RWPE2 (cell line): ENCODE results near the gene USP31.

Source experiments
- ATAC-seq: fragments of 200-7000 bp; cut with Tn5 transposase; 3 replicates; pipeline ENCODE4 v1.9.1; 2021; ENCODE audit warnings: low read depth
- DNase-seq: peaks from one replicate; pipeline ENCODE4 v3.0.0-alpha.2; 2020; ENCODE audit warnings: low spot score
- H3K27ac ChIP-seq: fragments of 450-650 bp; 2 replicates; pipeline ENCODE4 v1.5.1; 2017; ENCODE audit warnings: mild to moderate bottlenecking; ENCODE audit not compliant: poor library complexity, severe bottlenecking
- H3K27me3 ChIP-seq: fragments of 250-450 bp; sonication (Bioruptor Pico); 2 replicates; pipeline ENCODE4 v1.5.1; 2021; ENCODE audit warnings: mild to moderate bottlenecking, moderate library complexity; ENCODE audit not compliant: insufficient read depth, poor library complexity, severe bottlenecking
- H3K36me3 ChIP-seq: fragments of 250-450 bp; sonication (Bioruptor Pico); 2 replicates; pipeline ENCODE4 v1.5.1; 2020; ENCODE audit warnings: low read depth, mild to moderate bottlenecking, moderate library complexity
- H3K4me1 ChIP-seq: fragments of 250-450 bp; sonication (Bioruptor Pico); 2 replicates; pipeline ENCODE4 v1.5.1; 2021; ENCODE audit warnings: mild to moderate bottlenecking, moderate library complexity; ENCODE audit not compliant: insufficient read depth, poor library complexity, severe bottlenecking
- H3K4me3 ChIP-seq: fragments of 250-450 bp; sonication (Bioruptor Pico); 2 replicates; pipeline ENCODE4 v1.5.1; 2021; ENCODE audit warnings: mild to moderate bottlenecking, moderate library complexity; ENCODE audit not compliant: severe bottlenecking
- H3K9me3 ChIP-seq: fragments of 250-450 bp; sonication (Bioruptor Pico); 2 replicates; pipeline ENCODE4 v1.5.1; 2021; ENCODE audit warnings: mild to moderate bottlenecking, moderate library complexity; ENCODE audit not compliant: severe bottlenecking
- CTCF ChIP-seq: fragments of 450-650 bp; IDR thresholded peaks from one replicate; pipeline ENCODE4 v1.5.1; 2017; ENCODE audit warnings: mild to moderate bottlenecking, moderate library complexity; ENCODE audit not compliant: poor library complexity, severe bottlenecking

Gene USP31

GRCh38 chr16:23125277-23125676 lies 24.0 kb downstream of the USP31 start:
- Histone ChIP-seq H3K27ac (peak overlapping the region; percentile 46), H3K4me3 (no peak overlapping the region), H3K9me3 (no peaks in the 10 kb centered on the region), H3K27me3 (no peaks in the 10 kb centered on the region), H3K4me1 (peaks cover 52% of the 10 kb centered on the region), H3K36me3 (peaks cover 4% of the 10 kb centered on the region; the same call in 1 of the 2 replicates)
- no peak for TF ChIP-seq CTCF
- no peak for ATAC-seq
- no peak for DNase-seq

GRCh38 chr16:23124315-23124714 lies 24.9 kb downstream of the USP31 start:
- no peaks in the 10 kb centered on the region for H3K9me3 ChIP-seq
- H3K27me3 ChIP-seq, result no peaks in the 10 kb centered on the region
- DNase-seq (no peak), ATAC-seq (peak; percentile 89)
- peaks cover 61% of the 10 kb centered on the region for H3K4me1 ChIP-seq
- peak overlapping the region; percentile 46 for H3K27ac ChIP-seq
- TF ChIP-seq CTCF, result no peak
- peaks cover 4% of the 10 kb centered on the region; the same call in 1 of the 2 replicates for H3K36me3 ChIP-seq
- no peak overlapping the region for H3K4me3 ChIP-seq

GRCh38 chr16:23122144-23122543 lies 27.1 kb downstream of the USP31 start:
- Histone ChIP-seq H3K4me1 (peaks cover 69% of the 10 kb centered on the region), H3K36me3 (peaks cover 11% of the 10 kb centered on the region; the same call in 1 of the 2 replicates), H3K4me3 (no peak overlapping the region), H3K27ac (peak overlapping the region; percentile 61), H3K9me3 (no peaks in the 10 kb centered on the region), H3K27me3 (no peaks in the 10 kb centered on the region)
- ATAC-seq, result no peak
- no peak for TF ChIP-seq CTCF
- no peak for DNase-seq

GRCh38 chr16:23121024-23121423 lies 28.2 kb downstream of the USP31 start:
- peaks cover 11% of the 10 kb centered on the region; the same call in 1 of the 2 replicates for H3K36me3 ChIP-seq
- no peaks in the 10 kb centered on the region for H3K27me3 ChIP-seq
- no peak for DNase-seq
- peak overlapping the region; percentile 61 for H3K27ac ChIP-seq
- H3K4me3 ChIP-seq, result no peak overlapping the region
- peaks cover 69% of the 10 kb centered on the region for H3K4me1 ChIP-seq
- 0 out of 3 replicates have a peak, but pooled peaks have one; percentile 4 for ATAC-seq
- no peaks in the 10 kb centered on the region for H3K9me3 ChIP-seq
- TF ChIP-seq CTCF, result no peak

GRCh38 chr16:23120562-23120961 lies 28.7 kb downstream of the USP31 start:
- no peak for TF ChIP-seq CTCF
- peak overlapping the region; percentile 61 for H3K27ac ChIP-seq
- no peaks in the 10 kb centered on the region for H3K27me3 ChIP-seq

More at GRCh38 chr16:23120562-23120961, 28.7 kb downstream of the USP31 start:
- no peak for DNase-seq
- Histone ChIP-seq H3K9me3 (no peaks in the 10 kb centered on the region), H3K4me1 (peaks cover 69% of the 10 kb centered on the region), H3K36me3 (peaks cover 11% of the 10 kb centered on the region; the same call in 1 of the 2 replicates), H3K4me3 (no peak overlapping the region)
- ATAC-seq, result no peak
